ENCODE results near the gene MMS19. TPM values are rescaled to one million over a fixed set of nuclear protein-coding genes. Genes with fewer than 3 reads are reported as not detected.
"Not testable (repeated sequence)": the region's sequence is repeated elsewhere in the genome, so short reads cannot be mapped to it uniquely, and the experiment has no call there.

MMS19 gene
- total and polyA plus RNA-seq, 10 donors, result 53.5 to 101 (median 60.6) TPM

DNA sequence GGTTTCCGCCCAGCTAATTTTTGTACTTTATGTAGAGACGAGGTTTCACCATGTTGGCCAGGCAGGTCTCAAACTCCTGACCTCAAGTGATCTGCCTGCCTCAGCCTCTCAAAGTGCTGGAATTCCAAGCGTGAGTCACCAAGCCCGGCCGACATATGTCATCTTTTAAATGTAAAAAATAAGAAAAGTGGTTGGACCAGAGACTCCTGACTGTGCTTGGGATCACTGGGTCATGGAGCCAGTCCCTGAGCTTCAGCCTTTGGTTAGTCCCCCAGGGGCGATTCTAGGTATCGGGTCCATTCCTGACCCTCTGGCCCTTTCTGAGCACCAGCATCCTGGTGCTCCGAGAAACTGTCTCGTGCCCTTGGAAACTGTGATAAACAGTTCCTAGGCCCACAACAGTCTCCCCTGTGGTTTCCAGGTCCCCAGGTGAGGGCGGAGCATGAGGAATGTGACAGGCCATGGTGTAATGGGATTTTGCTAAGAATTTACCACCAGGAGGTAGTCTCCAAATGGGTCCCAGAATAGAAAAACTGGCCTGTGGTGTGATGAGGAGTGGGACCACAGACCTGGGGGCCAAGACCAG is 33.3 kb upstream of the MMS19 start:
- no peak overlapping the region for H3K4me3 ChIP-seq
- no peaks in the 10 kb centered on the region for H3K4me1 ChIP-seq
- TF ChIP-seq POLR2A (IDR thresholded peaks at IDR 0.05) (no peak), POLR2AphosphoS5 (IDR thresholded peaks at IDR 0.05) (no peak)
- TF ChIP-seq, protein P1, sequence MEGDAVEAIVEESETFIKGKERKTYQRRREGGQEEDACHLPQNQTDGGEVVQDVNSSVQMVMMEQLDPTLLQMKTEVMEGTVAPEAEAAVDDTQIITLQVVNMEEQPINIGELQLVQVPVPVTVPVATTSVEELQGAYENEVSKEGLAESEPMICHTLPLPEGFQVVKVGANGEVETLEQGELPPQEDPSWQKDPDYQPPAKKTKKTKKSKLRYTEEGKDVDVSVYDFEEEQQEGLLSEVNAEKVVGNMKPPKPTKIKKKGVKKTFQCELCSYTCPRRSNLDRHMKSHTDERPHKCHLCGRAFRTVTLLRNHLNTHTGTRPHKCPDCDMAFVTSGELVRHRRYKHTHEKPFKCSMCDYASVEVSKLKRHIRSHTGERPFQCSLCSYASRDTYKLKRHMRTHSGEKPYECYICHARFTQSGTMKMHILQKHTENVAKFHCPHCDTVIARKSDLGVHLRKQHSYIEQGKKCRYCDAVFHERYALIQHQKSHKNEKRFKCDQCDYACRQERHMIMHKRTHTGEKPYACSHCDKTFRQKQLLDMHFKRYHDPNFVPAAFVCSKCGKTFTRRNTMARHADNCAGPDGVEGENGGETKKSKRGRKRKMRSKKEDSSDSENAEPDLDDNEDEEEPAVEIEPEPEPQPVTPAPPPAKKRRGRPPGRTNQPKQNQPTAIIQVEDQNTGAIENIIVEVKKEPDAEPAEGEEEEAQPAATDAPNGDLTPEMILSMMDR (IDR thresholded peaks at IDR 0.05 in 8 of 11, conservative IDR thresholded peaks at IDR 0.05 in 3 of 11), result no peak
- H3K27ac ChIP-seq, result no peak overlapping the region
- intact Hi-C loops (cut with DNase I; ENCODE audit: low total_unique reads), result no loop called here
- WGBS, 5 donors, result 69 to 89% (median 84%) methylated on average over 10 of the region's 10 CpGs
- no peaks in the 10 kb centered on the region for H3K36me3 ChIP-seq
- no peaks in the 10 kb centered on the region for H3K9me3 ChIP-seq
- DNase-seq, result no peak
- H3K27me3 ChIP-seq (replicated peaks in 1 of 7), result no peaks in the 10 kb centered on the region

DNA sequence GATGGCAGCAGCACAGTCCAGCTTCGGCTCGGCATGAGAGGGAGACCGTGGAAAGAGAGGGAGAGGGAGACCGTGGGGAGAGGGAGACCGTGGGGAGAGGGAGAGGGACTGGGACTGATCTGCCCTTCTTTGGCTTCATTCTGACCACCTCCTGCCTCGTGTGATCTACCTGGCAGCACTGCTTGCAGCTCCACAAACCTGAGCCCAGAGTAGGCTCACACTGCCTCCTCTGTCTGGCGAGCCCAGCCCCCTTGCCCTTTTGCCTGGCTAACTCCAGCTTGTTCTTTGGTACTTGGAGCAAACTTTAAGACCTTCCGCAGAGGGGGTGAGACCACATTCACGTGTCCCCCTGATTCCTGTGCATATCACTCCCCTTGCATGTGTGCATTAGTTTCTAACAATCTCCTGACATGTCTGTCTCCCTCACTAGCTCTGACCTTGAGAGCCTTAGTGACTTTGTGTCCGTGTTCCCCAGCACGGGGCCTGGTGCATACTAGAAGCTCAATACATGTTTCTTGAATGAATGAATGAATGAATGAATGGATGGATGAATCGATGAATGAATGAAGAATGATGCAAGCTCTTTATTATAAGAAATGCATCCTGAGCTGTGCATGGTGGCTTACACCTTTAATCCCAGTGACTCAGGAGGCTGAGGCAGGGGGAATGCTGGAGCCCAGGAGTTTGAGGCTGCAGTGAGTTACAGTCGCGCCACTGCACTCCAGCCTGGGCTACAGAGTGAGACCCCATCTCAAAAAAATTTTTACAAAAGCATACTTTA is 31.7 kb upstream of the MMS19 start:
- no peaks in the 10 kb centered on the region for H3K36me3 ChIP-seq
- H3K27me3 ChIP-seq (replicated peaks in 1 of 7), result no peaks in the 10 kb centered on the region
- H3K27ac ChIP-seq, result no peak overlapping the region
- TF ChIP-seq POLR2AphosphoS5 (IDR thresholded peaks at IDR 0.05) (no peak), POLR2A (IDR thresholded peaks at IDR 0.05) (no peak)
- TF ChIP-seq, protein P1 (IDR thresholded peaks at IDR 0.05 in 8 of 11, conservative IDR thresholded peaks at IDR 0.05 in 3 of 11), result no peak
- intact Hi-C loops (cut with DNase I; ENCODE audit: low total_unique reads), result no loop called here
- no peaks in the 10 kb centered on the region for H3K9me3 ChIP-seq
- DNase-seq, result no peak
- H3K4me3 ChIP-seq, result no peak overlapping the region
- WGBS, 5 donors, result 80 to 89% (median 87%) methylated on average over 11 to 14 of the region's 14 CpGs
- no peaks in the 10 kb centered on the region for H3K4me1 ChIP-seq

DNA sequence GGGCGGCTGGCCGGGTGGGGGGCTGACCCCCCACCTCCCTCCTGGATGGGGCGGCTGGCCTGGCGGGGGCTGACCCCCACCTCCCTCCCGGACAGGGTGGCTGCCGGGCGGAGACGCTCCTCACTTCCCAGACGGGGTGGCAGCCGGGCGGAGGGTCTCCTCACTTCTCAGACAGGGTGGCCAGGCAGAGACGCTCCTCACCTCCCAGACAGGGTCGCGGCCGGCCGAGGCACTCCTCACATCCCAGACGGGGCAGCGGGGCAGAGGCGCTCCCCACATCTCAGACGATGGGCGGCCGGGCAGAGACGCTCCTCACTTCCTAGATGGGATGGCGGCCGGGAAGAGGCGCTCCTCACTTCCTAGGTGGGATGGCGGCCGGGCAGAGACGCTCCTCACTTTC is 30.7 kb upstream of the MMS19 start:
- intact Hi-C loops (cut with DNase I; ENCODE audit: low total_unique reads); H3K27me3 ChIP-seq (replicated peaks in 1 of 7); H3K4me3 ChIP-seq; H3K36me3 ChIP-seq; H3K27ac ChIP-seq; DNase-seq; H3K4me1 ChIP-seq; H3K9me3 ChIP-seq: not testable (repeated sequence)
- WGBS, 5 donors, result 96 to 100% (median 98%) methylated on average over 2 to 26 of the region's 29 CpGs; no CpG with 5 or more reads in 1 of the 5 donors

DNA sequence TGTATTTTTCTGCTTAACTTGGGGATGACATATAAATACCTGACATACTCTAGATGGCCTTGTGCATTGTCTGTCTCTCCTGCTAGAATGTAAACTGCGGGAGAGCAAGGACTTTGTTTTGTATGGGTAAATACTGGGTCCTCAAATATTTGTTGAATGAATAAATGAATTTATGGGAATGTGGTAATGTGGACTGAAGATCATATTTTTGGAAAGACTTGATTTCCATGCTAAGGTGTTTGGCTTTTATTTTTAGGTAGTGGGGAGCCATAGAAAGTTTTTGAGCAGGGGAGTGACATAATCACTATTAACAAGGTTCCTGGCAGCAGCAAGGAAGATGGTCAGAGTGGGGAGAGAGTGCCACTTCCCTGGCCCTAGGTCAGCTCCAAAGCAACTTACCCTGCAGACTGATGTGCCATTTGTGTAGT is 27.5 kb upstream of the MMS19 start:
- intact Hi-C loops (cut with DNase I; ENCODE audit: low total_unique reads), result no loop called here
- TF ChIP-seq POLR2AphosphoS5 (IDR thresholded peaks at IDR 0.05) (no peak), POLR2A (IDR thresholded peaks at IDR 0.05) (no peak)
- TF ChIP-seq, protein P1 (IDR thresholded peaks at IDR 0.05 in 8 of 11, conservative IDR thresholded peaks at IDR 0.05 in 3 of 11), result no peak
- no peaks in the 10 kb centered on the region for H3K36me3 ChIP-seq
- no peaks in the 10 kb centered on the region for H3K27me3 ChIP-seq (replicated peaks in 1 of 7)
- H3K4me1 ChIP-seq, result no peaks in the 10 kb centered on the region
- H3K9me3 ChIP-seq, result no peaks in the 10 kb centered on the region
- H3K27ac ChIP-seq, result no peak overlapping the region
- DNase-seq, result no peak
- WGBS, 5 donors, result 91 to 94% (median 92%) methylated on average over 1 of the region's 1 CpG
- H3K4me3 ChIP-seq, result no peak overlapping the region
